Pancreas (tissue), 10 donors: ENCODE data around the gene KPNA1. TPM values are rescaled to one million over a fixed set of nuclear protein-coding genes. Genes with fewer than 3 reads are reported as not detected.

Experiments used
- ATAC-seq, 4 donors: fragments of 200-7000 bp; cut with Tn5 transposase; one replicate each; pipeline versions ENCODE4 v1.8.0 to v1.9.1; 2020; ENCODE audit warnings: mild to moderate bottlenecking in 4 of 4, moderate library complexity in 4 of 4
- DNase-seq, 6 donors: peaks; one replicate each; pipeline ENCODE4 v3.0.0-alpha.2; 2020
- FAIRE-seq: peaks from 2 replicates; lab custom pipeline; 2012; peaks lifted over from hg19 to GRCh38; lab: Jason Lieb, UNC
- H3K27ac ChIP-seq, 4 donors: fragments of 200-600 bp; sonication (generic); 1 replicate in 3 of 4; 2 replicates in 1 of 4; pipeline versions ENCODE4 v1.5.0 to v1.8.0; 2020
- H3K27me3 ChIP-seq, 4 donors: fragments of 200-600 bp; one replicate each; pipeline ENCODE4 v1.8.0; 2021
- H3K36me3 ChIP-seq, 3 donors: fragments of 200-600 bp; sonication (generic) in 1 of 3; one replicate each; pipeline versions ENCODE4 v1.5.0 to v1.8.0; 2020 to 2021
- H3K4me1 ChIP-seq, 3 donors: fragments of 200-600 bp; one replicate each; pipeline ENCODE4 v1.8.0; 2021
- H3K4me3 ChIP-seq, 4 donors: fragments of 200-600 bp; sonication (generic) in 2 of 4; one replicate each; pipeline versions ENCODE4 v1.5.0 to v1.8.0; 2020 to 2021
- H3K9me3 ChIP-seq, 4 donors: fragments of 200-600 bp; one replicate each; pipeline ENCODE4 v1.8.0; 2021
- CTCF ChIP-seq, 4 donors: fragments of 200-600 bp; sonication (generic) in 3 of 4; IDR thresholded peaks; one replicate each; pipeline versions ENCODE4 v1.5.0 to v1.8.0; 2021; ENCODE audit warnings: antibody characterized with exemption in 4 of 4
- WGBS, 2 donors: extraction: QIAGEN DNeasy Blood & Tissue Kit; methylation state at CpG; one replicate each; pipeline ENCODE4 v1.1.7; 2013; 5-methylcytosine and 5-hydroxymethylcytosine counted together
- intact Hi-C, 3 donors: fragments of 100-400 bp; cut with DNase I; formaldehyde crosslinking; loops; one replicate each; pipeline versions ENCODE4 v1.11.1 to v1.14.2; 2022
- polyA plus RNA-seq, 2 donors: library from polyadenylated mRNA; stranded (reverse); fragments of 200-250 nt; gene quantifications; one replicate each; pipeline ENCODE4 v1.2.3, GENCODE V29; 2013
- total RNA-seq, 6 donors: library from RNA; stranded (reverse); fragmentation: NEBNext Ultra II Directional in 4 of 6; extraction: Animal tissue kit (Norgen Biotek cat#: 25700) in 4 of 6; gene quantifications; one replicate each; pipeline versions ENCODE4 v1.2.1 to v1.2.4, GENCODE V29; 2021 to 2023
- donor health status: healthy with polysubstance abuse.
- donor health status: DM: no; HTN: no; CAD: no; lungs with moderate emphysema.
- donor health status: DM: no; HTN: no; CAD: no.
- donor health status: control.
- donor health status: control.
- donor health status: Bipolar disorder and iron deficiency.
- donor health status: DM: yes; HTN: yes; CAD: no.
- donor health status: DM: no; HTN: no; CAD: no.
- donor health status: DM: no; HTN: no; CAD: no.
- donor health status: DM: yes; HTN: yes; CAD: no.

The KPNA1 gene
- total and polyA plus RNA-seq, 8 donors, result 5.7 to 35.1 (median 21.8) TPM

GRCh38 chr3:122405015-122405414, 109.7 kb downstream of the KPNA1 start:
- Histone ChIP-seq H3K9me3 (no peaks in the 10 kb centered on the region), H3K4me3 (no peak overlapping the region), H3K4me1 (peaks cover 0 to 8% (median 0%) of the 10 kb centered on the region in 3 donors), H3K36me3 (peaks cover 0 to 53% (median 18%) of the 10 kb centered on the region in 3 donors), H3K27me3 (no peaks in the 10 kb centered on the region), H3K27ac (no peak overlapping the region)
- ATAC-seq (no peak), DNase-seq (no peak), FAIRE-seq (no peak)
- intact Hi-C loops, result no loop called here
- TF ChIP-seq CTCF (IDR thresholded peaks at IDR 0.05), result no peak
- WGBS, 2 donors, result 84 to 91% methylated on average over 3 of the region's 3 CpGs

DNA sequence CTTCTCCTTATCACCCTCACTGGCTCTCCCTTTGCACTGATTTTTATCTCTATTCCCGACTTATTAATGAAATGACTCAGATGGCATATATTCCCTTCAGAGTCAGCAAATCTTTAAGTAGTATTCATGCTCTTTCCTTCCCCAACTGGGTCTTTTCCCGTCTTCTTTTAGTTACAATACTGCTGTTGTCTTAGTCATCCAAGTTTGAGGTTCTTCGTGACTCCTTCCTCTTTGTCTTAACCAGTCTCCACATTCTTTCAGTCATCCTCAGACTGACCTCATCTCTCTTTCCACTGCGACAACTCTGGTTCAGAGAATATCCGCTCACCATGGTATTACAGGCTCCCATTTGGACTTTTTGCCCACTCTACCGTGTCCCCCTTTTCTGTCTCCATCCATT, 111.2 kb downstream of the KPNA1 start:
- FAIRE-seq, result no peak
- no peak for TF ChIP-seq CTCF (IDR thresholded peaks at IDR 0.05)
- intact Hi-C loops, result no loop called here
- H3K9me3 ChIP-seq, result no peaks in the 10 kb centered on the region
- DNase-seq, result no peak
- no peaks in the 10 kb centered on the region for H3K27me3 ChIP-seq
- no peak overlapping the region for H3K4me3 ChIP-seq
- H3K4me1 ChIP-seq, result peaks cover 0 to 8% (median 0%) of the 10 kb centered on the region in 3 donors
- H3K27ac ChIP-seq, result no peak overlapping the region
- no peak for ATAC-seq
- H3K36me3 ChIP-seq, result peaks cover 0 to 43% (median 9%) of the 10 kb centered on the region in 3 donors
- WGBS, 2 donors, result 71 to 79% methylated on average over 6 of the region's 6 CpGs

DNA sequence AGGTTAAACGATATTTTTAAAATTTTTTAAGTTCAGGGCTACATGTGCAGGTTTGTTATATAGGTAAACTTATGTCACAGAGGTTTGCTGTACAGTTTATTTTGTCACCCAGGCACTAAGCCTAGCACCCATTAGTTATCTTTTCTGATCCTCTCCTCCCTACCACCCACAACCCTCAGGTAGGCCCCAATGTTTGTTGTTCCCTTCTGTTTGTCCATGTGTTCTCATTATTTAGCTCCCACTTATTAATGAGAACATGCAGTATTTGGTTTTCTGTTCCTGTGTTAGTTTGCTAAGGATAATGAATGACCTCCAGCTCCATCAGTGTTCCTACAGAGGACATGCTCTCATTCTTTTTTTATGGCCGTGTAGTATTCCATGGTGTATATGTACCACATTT, 115.8 kb downstream of the KPNA1 start:
- Histone ChIP-seq H3K36me3 (peaks cover 0 to 13% (median 3%) of the 10 kb centered on the region in 3 donors), H3K9me3 (no peaks in the 10 kb centered on the region), H3K4me1 (peaks cover 8 to 31% (median 11%) of the 10 kb centered on the region in 3 donors), H3K27me3 (no peaks in the 10 kb centered on the region), H3K4me3 (no peak overlapping the region), H3K27ac (no peak overlapping the region)
- no peak for TF ChIP-seq CTCF (IDR thresholded peaks at IDR 0.05)
- DNase-seq, result no peak
- intact Hi-C loops, result loop anchor here in 1 of 3 donors (10.0 kb wide), 1 partner anchor 286 kb away; the partner anchor contains the start of gene PARP14
- WGBS, 2 donors, result 93 to 96% methylated on average over 2 of the region's 2 CpGs
- FAIRE-seq, result no peak
- ATAC-seq, result no peak

GRCh38 chr3:122397201-122397600, 117.5 kb downstream of the KPNA1 start:
- H3K9me3 ChIP-seq, result no peaks in the 10 kb centered on the region
- no peak overlapping the region for H3K4me3 ChIP-seq
- TF ChIP-seq CTCF (IDR thresholded peaks at IDR 0.05), result no peak
- no peak for FAIRE-seq
- no peak for ATAC-seq
- H3K4me1 ChIP-seq, result peaks cover 24 to 47% (median 26%) of the 10 kb centered on the region in 3 donors
- DNase-seq, result no peak
- H3K27ac ChIP-seq, result no peak overlapping the region
- H3K36me3 ChIP-seq, result no peaks in the 10 kb centered on the region
- WGBS, 2 donors, result 93% methylated on average over 1 of the region's 1 CpG
- H3K27me3 ChIP-seq, result no peaks in the 10 kb centered on the region
- intact Hi-C loops, result loop anchor here in 1 of 3 donors (10.0 kb wide), 1 partner anchor 288 kb away; the partner anchor contains the start of gene PARP14

DNA sequence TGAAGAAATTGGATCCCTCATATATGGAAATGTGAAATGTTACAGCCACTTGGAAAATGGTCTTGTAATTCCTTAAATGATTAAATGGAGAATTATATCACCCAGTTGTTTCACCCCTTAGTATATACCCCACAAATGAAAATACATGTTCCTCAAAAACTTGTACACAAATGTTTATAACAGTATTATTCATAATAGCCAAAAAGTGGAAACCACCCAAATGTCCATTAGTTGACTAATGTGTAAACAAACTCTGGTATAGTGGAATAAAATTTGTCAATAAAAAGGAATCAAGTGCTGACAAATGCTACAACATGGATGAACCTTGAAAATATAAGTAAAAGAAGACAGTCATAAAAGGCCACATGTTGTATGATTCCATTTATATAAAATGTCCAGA, 118.2 kb downstream of the KPNA1 start:
- ATAC-seq, result no peak
- no peak for DNase-seq
- no peak for FAIRE-seq
- Histone ChIP-seq H3K36me3 (no peaks in the 10 kb centered on the region), H3K4me1 (peaks cover 30 to 47% (median 32%) of the 10 kb centered on the region in 3 donors), H3K9me3 (no peaks in the 10 kb centered on the region), H3K4me3 (no peak overlapping the region), H3K27me3 (no peaks in the 10 kb centered on the region), H3K27ac (no peak overlapping the region)
- TF ChIP-seq CTCF (IDR thresholded peaks at IDR 0.05), result no peak
- intact Hi-C loops, result loop anchor here in 1 of 3 donors (10.0 kb wide), 1 partner anchor 288 kb away; the partner anchor contains the start of gene PARP14
